ENCODE data around the gene KRTAP12-3. TPM values are rescaled to one million over a fixed set of nuclear protein-coding genes. Genes with fewer than 3 reads are reported as not detected.
A peak's percentile ranks its signal among the peaks of the same experiment; 100 is the strongest.

Gene KRTAP12-3
- total RNA-seq, 1 donor from 2014 or later = not detected

GRCh38 chr21:44648557-44649311 is 9.0 kb upstream of the KRTAP12-3 start:
- peaks cover 15% of the 10 kb centered on the region for H3K9me3 Mint-ChIP-seq
- TF ChIP-seq CTCF (IDR thresholded peaks at IDR 0.05; ENCODE audit: unreplicated experiment) = no peak
- no peaks in the 10 kb centered on the region for H3K36me3 Mint-ChIP-seq
- H3K4me3 Mint-ChIP-seq = no peak overlapping the region
- H3K4me1 Mint-ChIP-seq = peaks cover 3% of the 10 kb centered on the region
- H3K27ac Mint-ChIP-seq = no peak overlapping the region
- H3K27me3 Mint-ChIP-seq (ENCODE audit: low read depth) = peaks cover 8% of the 10 kb centered on the region
- peak in 1 of 2 experiments; percentile 33 for DNase-seq (ENCODE audit: low spot score in 2 of 2, unreplicated experiment in 2 of 2)

GRCh38 chr21:44649521-44650100 is 8.1 kb upstream of the KRTAP12-3 start:
- no peak overlapping the region for H3K27ac Mint-ChIP-seq
- H3K27me3 Mint-ChIP-seq (ENCODE audit: low read depth) = peaks cover 8% of the 10 kb centered on the region
- H3K4me1 Mint-ChIP-seq = peaks cover 3% of the 10 kb centered on the region
- H3K4me3 Mint-ChIP-seq = no peak overlapping the region
- peaks cover 6% of the 10 kb centered on the region for H3K9me3 Mint-ChIP-seq
- no peak for TF ChIP-seq CTCF (IDR thresholded peaks at IDR 0.05; ENCODE audit: unreplicated experiment)
- H3K36me3 Mint-ChIP-seq = no peaks in the 10 kb centered on the region
- DNase-seq (ENCODE audit: low spot score in 2 of 2, unreplicated experiment in 2 of 2) = peak in 1 of 2 experiments; percentile 35

- Mint-ChIP-seq H3K4me1 (peaks cover 3% of the 10 kb centered on the region), H3K9me3 (no peaks in the 10 kb centered on the region), H3K4me3 (no peak overlapping the region), H3K36me3 (no peaks in the 10 kb centered on the region), H3K27ac (no peak overlapping the region), H3K27me3 (ENCODE audit: low read depth) (peaks cover 8% of the 10 kb centered on the region)
- TF ChIP-seq CTCF (IDR thresholded peaks at IDR 0.05; ENCODE audit: unreplicated experiment) = no peak
- DNase-seq (ENCODE audit: low spot score in 2 of 2, unreplicated experiment in 2 of 2) = peak in 1 of 2 experiments; percentile 29
These were observed 7.3 kb upstream of the KRTAP12-3 start for GRCh38 chr21:44650265-44650972.

- peaks cover 4% of the 10 kb centered on the region for H3K9me3 Mint-ChIP-seq
- H3K27ac Mint-ChIP-seq = no peak overlapping the region
- DNase-seq (ENCODE audit: low spot score in 2 of 2, unreplicated experiment in 2 of 2) = no peak
- peaks cover 3% of the 10 kb centered on the region for H3K4me1 Mint-ChIP-seq
- no peak for TF ChIP-seq CTCF (IDR thresholded peaks at IDR 0.05; ENCODE audit: unreplicated experiment)
- peaks cover 8% of the 10 kb centered on the region for H3K27me3 Mint-ChIP-seq (ENCODE audit: low read depth)
- no peak overlapping the region for H3K4me3 Mint-ChIP-seq
- no peaks in the 10 kb centered on the region for H3K36me3 Mint-ChIP-seq
These were observed 6.6 kb upstream of the KRTAP12-3 start for GRCh38 chr21:44650973-44651675.

GRCh38 chr21:44653123-44653522 is 4.6 kb upstream of the KRTAP12-3 start:
- H3K27ac Mint-ChIP-seq = no peak overlapping the region
- peak in 1 of 2 experiments; percentile 32 for DNase-seq (ENCODE audit: low spot score in 2 of 2, unreplicated experiment in 2 of 2)
- no peak overlapping the region for H3K4me3 Mint-ChIP-seq
- H3K27me3 Mint-ChIP-seq (ENCODE audit: low read depth) = peaks cover 4% of the 10 kb centered on the region
- peaks cover 1% of the 10 kb centered on the region for H3K36me3 Mint-ChIP-seq
- H3K4me1 Mint-ChIP-seq = no peaks in the 10 kb centered on the region
- peaks cover 19% of the 10 kb centered on the region for H3K9me3 Mint-ChIP-seq
- no peak for TF ChIP-seq CTCF (IDR thresholded peaks at IDR 0.05; ENCODE audit: unreplicated experiment)
